Esophagus squamous epithelium (tissue), 5 donors: ENCODE results near the gene AUTS2. TPM values are rescaled to one million over a fixed set of nuclear protein-coding genes. Genes with fewer than 3 reads are reported as not detected.

Experiments used
- DNase-seq: peaks from one replicate; lab custom pipeline; 2025; lab: John Stamatoyannopoulos, UW
- H3K27ac ChIP-seq, 4 donors: fragments of 200-600 bp; sonication (generic); one replicate each; pipeline ENCODE4 v1.5.1; 2016 to 2019; ENCODE audit warnings: mild to moderate bottlenecking in 1 of 4
- H3K27me3 ChIP-seq, 4 donors: fragments of 200-600 bp; sonication (generic); 1 replicate in 3 of 4; 2 replicates in 1 of 4; pipeline versions ENCODE4 v1.5.1 to v1.6.0; 2017 to 2021; ENCODE audit warnings: antibody characterized with exemption in 1 of 4
- H3K36me3 ChIP-seq, 3 donors: fragments of 200-600 bp; sonication (generic); one replicate each; pipeline ENCODE4 v1.5.1; 2016 to 2019
- H3K4me1 ChIP-seq, 3 donors: fragments of 200-600 bp; sonication (generic); one replicate each; pipeline ENCODE4 v1.5.1; 2017 to 2019
- H3K4me3 ChIP-seq, 4 donors: fragments of 200-600 bp; sonication (generic); 1 replicate in 3 of 4; 2 replicates in 1 of 4; pipeline ENCODE4 v1.5.1; 2016 to 2019; ENCODE audit warnings: mild to moderate bottlenecking in 2 of 4, moderate library complexity in 1 of 4
- H3K9me3 ChIP-seq, 3 donors: fragments of 200-600 bp; sonication (generic); one replicate each; pipeline ENCODE4 v1.5.1; 2016 to 2019
- POLR2A ChIP-seq, 4 donors: fragments of 450-650 bp; IDR thresholded peaks; one replicate each; pipeline ENCODE4 v1.6.1; 2017; ENCODE audit warnings: antibody characterized with exemption in 4 of 4, mild to moderate bottlenecking in 4 of 4, moderate library complexity in 3 of 4
- WGBS, 2 donors: methylation state at CpG; one replicate each; pipeline ENCODE4 v1.1.5; 2018; 5-methylcytosine and 5-hydroxymethylcytosine counted together
- intact Hi-C: fragments of 100-400 bp; cut with DNase I; formaldehyde crosslinking; loops from one replicate; pipeline ENCODE4 v1.15.0; 2022
- total RNA-seq, 4 donors: library from RNA; depleted of rRNA; stranded (reverse); fragments of >200 nt; gene quantifications; one replicate each; pipeline ENCODE4 v1.1.0, GENCODE V29; 2016
- TF ChIP-seq, protein P1 (sequence below), 6 experiments: fragments of 450-650 bp in 4 of 6; fragments of 200-600 bp in 2 of 6; sonication (generic) in 2 of 6; IDR thresholded peaks; one replicate each; pipeline ENCODE4 v1.5.1; 2016 to 2019; ENCODE audit warnings: antibody characterized with exemption in 6 of 6, mild to moderate bottlenecking in 4 of 6, moderate library complexity in 4 of 6
- donor health status: DM: yes; HTN: yes; CAD: no.

Gene AUTS2
- total RNA-seq, 4 donors from 2014 or later, result 9.5 to 36.2 (median 23.0) TPM

DNA sequence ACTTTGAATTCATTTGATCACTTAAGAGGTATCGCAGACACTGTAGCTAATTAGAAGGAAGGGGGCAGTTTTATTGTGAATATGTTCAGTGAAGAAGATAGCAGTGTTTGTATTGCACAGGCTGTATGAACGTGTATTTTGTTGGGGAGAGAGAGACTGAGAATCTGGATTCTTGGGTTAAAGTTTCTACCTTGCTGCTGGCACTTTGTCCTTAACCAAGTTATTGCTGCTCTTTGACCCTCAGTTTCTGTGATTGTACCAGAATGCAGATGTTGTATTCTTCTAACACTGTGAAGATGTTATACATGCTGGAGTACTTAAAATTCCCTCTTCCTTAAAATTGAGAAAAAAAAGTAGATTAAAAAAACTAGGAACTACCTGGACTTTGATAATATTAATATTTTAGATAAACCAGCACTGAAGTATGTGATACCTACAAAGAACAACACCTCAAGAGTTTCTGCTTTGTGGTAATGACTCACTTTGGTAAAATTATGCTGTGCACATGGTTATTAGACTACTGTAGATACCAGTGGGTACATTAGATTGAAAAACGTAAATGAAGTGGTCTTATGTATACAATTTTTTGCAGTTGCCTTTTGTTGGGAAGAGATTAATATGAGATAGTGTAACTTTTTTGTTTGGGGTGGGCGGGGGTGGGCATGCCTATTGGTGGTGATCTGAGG is 321.3 kb downstream of the AUTS2 start:
- H3K27me3 ChIP-seq, result no peaks in the 10 kb centered on the region
- H3K36me3 ChIP-seq, result no peaks in the 10 kb centered on the region
- no peak overlapping the region for H3K27ac ChIP-seq
- WGBS, 2 donors, result 80 to 83% methylated on average over 4 of the region's 4 CpGs
- DNase-seq, result no peak
- H3K4me3 ChIP-seq, result no peak overlapping the region
- H3K9me3 ChIP-seq, result no peaks in the 10 kb centered on the region
- TF ChIP-seq POLR2A (IDR thresholded peaks at IDR 0.05), result no peak
- TF ChIP-seq, protein P1, sequence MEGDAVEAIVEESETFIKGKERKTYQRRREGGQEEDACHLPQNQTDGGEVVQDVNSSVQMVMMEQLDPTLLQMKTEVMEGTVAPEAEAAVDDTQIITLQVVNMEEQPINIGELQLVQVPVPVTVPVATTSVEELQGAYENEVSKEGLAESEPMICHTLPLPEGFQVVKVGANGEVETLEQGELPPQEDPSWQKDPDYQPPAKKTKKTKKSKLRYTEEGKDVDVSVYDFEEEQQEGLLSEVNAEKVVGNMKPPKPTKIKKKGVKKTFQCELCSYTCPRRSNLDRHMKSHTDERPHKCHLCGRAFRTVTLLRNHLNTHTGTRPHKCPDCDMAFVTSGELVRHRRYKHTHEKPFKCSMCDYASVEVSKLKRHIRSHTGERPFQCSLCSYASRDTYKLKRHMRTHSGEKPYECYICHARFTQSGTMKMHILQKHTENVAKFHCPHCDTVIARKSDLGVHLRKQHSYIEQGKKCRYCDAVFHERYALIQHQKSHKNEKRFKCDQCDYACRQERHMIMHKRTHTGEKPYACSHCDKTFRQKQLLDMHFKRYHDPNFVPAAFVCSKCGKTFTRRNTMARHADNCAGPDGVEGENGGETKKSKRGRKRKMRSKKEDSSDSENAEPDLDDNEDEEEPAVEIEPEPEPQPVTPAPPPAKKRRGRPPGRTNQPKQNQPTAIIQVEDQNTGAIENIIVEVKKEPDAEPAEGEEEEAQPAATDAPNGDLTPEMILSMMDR (IDR thresholded peaks at IDR 0.05), result no peak
- H3K4me1 ChIP-seq, result no peaks in the 10 kb centered on the region
- intact Hi-C loops, result no loop called here

DNA sequence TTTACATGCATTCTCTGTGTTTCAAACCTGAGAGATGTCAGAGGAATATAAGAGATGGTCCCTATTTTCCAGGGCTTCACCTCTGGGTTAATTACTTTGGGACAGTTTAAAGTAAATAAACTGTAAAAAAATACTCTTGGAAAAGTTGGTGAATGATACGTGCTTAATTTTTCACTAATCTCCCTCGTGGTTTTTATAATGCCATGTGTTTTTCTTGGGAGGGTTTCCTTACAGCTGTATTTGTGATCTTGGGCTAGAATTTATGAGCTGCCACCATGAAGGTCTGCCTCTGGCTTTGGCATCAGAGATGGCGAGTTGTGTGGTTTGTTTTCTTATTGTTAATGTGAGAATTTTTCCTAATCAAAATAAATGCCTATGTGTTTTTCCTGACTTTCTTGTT is 322.5 kb downstream of the AUTS2 start:
- no peaks in the 10 kb centered on the region for H3K4me1 ChIP-seq
- no peaks in the 10 kb centered on the region for H3K9me3 ChIP-seq
- H3K27me3 ChIP-seq, result no peaks in the 10 kb centered on the region
- H3K36me3 ChIP-seq, result no peaks in the 10 kb centered on the region
- no peak overlapping the region for H3K4me3 ChIP-seq
- TF ChIP-seq, protein P1 (IDR thresholded peaks at IDR 0.05), result no peak
- TF ChIP-seq POLR2A (IDR thresholded peaks at IDR 0.05), result no peak
- intact Hi-C loops, result no loop called here
- no peak for DNase-seq
- WGBS, 2 donors, result 52 to 57% methylated on average over 3 of the region's 3 CpGs
- no peak overlapping the region for H3K27ac ChIP-seq

DNA sequence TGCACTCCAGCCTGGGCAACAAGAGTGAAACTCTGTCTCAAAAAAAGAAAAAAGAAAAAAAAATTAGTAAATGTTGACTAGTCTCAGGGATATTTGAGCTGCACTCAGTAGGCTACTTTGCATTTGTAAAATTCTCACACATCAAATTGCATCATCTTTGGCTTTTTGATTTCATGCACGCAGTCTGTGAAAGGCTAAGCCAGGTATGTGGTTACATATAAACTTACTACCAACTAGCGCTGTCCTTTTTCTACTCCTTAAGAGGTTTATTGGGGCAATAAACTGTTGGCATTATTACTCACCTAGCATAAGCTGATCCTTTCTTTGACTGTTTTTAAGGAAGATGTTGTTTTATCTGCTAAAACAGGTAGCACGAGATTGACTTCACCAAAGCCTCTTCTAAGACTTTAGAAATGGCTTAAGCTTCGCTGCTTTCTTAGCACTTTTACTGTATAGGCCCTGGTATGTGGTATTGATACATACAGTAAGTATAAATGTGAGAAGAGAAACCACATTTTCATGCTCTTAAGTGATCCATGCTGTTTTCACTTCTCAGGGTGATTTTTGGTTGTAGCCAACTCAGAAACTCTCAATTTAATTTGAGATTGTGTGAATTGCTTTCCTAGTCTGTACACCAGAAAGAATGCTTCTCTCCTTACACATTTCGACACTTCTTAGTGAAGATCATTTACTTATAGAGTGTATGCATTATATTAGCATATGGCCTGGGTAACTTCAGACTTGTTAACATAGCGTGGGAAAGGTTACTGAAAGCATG is 323.9 kb downstream of the AUTS2 start:
- intact Hi-C loops, result no loop called here

DNA sequence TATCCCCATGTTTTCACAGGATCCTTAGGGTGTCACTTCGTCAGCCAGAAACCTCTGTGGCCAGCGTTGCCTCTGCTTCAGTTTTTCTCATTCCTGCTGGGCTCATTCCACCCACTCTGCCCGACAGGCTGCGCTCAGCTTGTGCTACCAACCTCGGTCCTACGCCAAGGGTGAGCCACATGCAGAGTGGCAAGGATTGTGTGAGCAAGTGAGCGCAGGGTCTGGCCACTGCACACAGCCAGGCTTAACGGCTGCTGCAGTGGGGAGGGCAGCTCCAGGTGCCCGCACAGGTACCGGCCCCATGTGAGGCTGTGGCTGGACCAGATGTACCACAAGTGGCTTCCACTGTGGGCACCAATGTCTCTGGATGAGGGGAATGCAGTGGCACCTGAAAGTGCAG is 329.2 kb downstream of the AUTS2 start:
- H3K4me1 ChIP-seq, result no peaks in the 10 kb centered on the region
- H3K36me3 ChIP-seq, result no peaks in the 10 kb centered on the region
- no peak for DNase-seq
- no peak overlapping the region for H3K4me3 ChIP-seq
- TF ChIP-seq POLR2A (IDR thresholded peaks at IDR 0.05), result no peak
- TF ChIP-seq, protein P1 (IDR thresholded peaks at IDR 0.05), result no peak
- no peak overlapping the region for H3K27ac ChIP-seq
- H3K9me3 ChIP-seq, result no peaks in the 10 kb centered on the region
- 91 to 95% methylated on average over 6 to 7 of the region's 10 CpGs for WGBS, 2 donors
- intact Hi-C loops, result no loop called here
- H3K27me3 ChIP-seq, result no peaks in the 10 kb centered on the region

More for the DNA sequence above, 323.9 kb downstream of the AUTS2 start:
- DNase-seq, result no peak
- Histone ChIP-seq H3K9me3 (no peaks in the 10 kb centered on the region), H3K4me1 (no peaks in the 10 kb centered on the region), H3K4me3 (no peak overlapping the region), H3K27me3 (no peaks in the 10 kb centered on the region), H3K36me3 (no peaks in the 10 kb centered on the region), H3K27ac (no peak overlapping the region)
- WGBS, 2 donors, result 86 to 93% methylated on average over 6 of the region's 6 CpGs
- TF ChIP-seq POLR2A (IDR thresholded peaks at IDR 0.05), result no peak
- TF ChIP-seq, protein P1 (IDR thresholded peaks at IDR 0.05), result no peak

DNA sequence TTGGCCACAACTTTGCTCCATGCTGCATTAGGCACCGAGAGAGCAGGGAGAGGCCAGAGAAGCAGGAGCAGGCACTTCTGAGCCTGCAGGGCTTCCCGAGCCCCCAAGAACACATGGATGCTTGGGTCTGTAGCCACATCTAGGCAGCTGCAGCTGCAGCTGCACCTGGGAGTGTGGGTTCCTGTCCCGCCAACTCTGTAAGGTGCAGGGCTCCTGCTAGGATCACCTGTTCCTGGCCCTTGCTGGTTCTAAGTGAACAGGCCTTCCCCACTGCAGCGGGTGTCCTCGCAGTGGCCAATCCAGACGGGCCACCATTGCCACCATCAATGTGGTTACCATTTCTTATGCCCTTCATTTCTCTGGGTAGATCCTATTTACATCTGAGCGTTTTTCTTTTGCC is 330.3 kb downstream of the AUTS2 start:
- no peak for DNase-seq
- 81 to 88% methylated on average over 4 of the region's 7 CpGs for WGBS, 2 donors
- Histone ChIP-seq H3K9me3 (no peaks in the 10 kb centered on the region), H3K4me1 (no peaks in the 10 kb centered on the region), H3K27me3 (peaks cover 0 to under 1% (median 0%) of the 10 kb centered on the region in 4 donors), H3K27ac (no peak overlapping the region), H3K36me3 (no peaks in the 10 kb centered on the region), H3K4me3 (no peak overlapping the region)
- intact Hi-C loops, result no loop called here
- TF ChIP-seq, protein P1 (IDR thresholded peaks at IDR 0.05), result no peak
